ENCODE measurements around the gene BNIP2.

Gene BNIP2

DNA sequence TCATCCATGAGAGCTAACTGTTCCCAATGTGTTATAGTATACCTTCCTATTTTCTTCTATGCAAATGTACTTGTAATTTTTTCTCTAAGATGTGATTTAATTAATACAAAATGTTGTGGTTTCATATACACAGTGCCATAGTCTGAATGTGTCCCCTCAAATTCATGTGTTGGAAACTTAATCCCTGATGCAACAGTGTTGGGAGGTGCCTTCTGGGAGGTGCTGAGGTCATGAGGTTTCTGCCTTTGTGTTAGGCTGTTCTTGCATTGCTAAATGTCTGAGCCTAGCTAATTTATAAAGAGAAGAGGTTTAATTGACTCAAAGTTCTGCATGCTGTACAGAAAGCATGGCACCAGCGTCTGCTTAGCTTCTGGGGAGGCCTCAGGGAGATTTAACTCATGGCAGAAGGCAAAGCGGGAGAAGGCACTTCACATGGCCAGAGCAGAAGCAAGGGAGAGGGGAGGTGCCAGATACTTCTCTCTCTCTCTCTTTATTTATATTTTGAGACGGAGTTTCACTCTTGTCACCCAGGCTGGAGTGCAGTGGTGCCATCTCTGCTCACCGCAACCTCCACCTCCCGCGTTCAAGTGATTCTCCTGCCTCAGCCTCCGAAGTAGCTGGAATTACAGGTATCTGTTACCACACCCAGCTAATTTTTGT, 34.7 kb upstream of the BNIP2 start:
- Histone ChIP-seq H3K4me3 (ENCODE audit: low read depth, low read length) (no peak overlapping the region), H2AFZ (no peak overlapping the region), H3K4me1 (no peaks in the 10 kb centered on the region), H3K4me2 (ENCODE audit: low read length) (no peak overlapping the region), H3K27me3 (ENCODE audit: control insufficient read depth, insufficient read depth, low read length) (no peaks in the 10 kb centered on the region), H3K36me3 (ENCODE audit: control insufficient read depth, insufficient read depth, low read length) (no peaks in the 10 kb centered on the region), H3K9me3 (ENCODE audit: control insufficient read depth, low read length) (no peaks in the 10 kb centered on the region), H3K27ac (no peak overlapping the region), H3K79me2 (no peaks in the 10 kb centered on the region), H3K9ac (no peak overlapping the region)
- TF ChIP-seq, protein P1, sequence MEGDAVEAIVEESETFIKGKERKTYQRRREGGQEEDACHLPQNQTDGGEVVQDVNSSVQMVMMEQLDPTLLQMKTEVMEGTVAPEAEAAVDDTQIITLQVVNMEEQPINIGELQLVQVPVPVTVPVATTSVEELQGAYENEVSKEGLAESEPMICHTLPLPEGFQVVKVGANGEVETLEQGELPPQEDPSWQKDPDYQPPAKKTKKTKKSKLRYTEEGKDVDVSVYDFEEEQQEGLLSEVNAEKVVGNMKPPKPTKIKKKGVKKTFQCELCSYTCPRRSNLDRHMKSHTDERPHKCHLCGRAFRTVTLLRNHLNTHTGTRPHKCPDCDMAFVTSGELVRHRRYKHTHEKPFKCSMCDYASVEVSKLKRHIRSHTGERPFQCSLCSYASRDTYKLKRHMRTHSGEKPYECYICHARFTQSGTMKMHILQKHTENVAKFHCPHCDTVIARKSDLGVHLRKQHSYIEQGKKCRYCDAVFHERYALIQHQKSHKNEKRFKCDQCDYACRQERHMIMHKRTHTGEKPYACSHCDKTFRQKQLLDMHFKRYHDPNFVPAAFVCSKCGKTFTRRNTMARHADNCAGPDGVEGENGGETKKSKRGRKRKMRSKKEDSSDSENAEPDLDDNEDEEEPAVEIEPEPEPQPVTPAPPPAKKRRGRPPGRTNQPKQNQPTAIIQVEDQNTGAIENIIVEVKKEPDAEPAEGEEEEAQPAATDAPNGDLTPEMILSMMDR (IDR thresholded peaks at IDR 0.05), result no peak

DNA sequence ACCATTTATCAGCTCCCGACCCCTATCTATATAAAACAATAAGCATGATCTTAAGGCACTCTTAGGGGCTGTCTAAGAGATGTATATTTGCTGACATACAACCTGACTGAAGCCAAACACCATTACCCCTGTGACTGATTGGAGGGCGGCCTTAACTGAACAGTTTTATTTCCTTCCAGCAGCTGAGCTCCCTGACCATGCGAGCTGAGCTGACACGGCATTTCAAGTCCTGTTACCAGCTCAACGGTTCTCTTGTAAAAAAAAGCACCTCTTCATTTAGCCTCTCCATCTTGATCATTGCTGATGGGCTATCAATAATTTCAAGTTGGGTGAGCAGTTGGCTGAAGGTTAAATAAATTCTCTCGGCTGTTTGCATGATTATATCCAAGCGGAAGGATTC, 33.4 kb upstream of the BNIP2 start:
- no peak overlapping the region for H2AFZ ChIP-seq
- TF ChIP-seq, protein P1 (IDR thresholded peaks at IDR 0.05), result no peak
- H3K4me1 ChIP-seq, result no peaks in the 10 kb centered on the region

DNA sequence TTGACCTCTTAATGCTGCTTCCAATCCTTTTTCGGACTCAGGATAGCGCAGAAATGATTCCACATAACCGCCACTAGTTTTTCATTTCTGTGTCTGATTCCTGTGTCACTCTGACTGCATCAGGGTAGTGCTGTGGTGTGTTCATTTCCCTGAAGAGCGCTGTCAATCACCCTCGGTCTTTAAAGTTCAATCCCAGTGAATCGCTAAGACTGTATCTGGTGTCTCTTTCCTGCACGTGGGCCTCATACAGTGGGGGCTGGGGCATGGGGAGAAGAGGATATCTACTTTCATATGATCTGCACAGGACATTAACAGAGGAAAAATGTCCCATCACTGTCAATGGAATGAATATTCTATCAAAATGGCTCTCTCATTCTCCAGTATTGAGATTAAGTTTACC, 32.9 kb upstream of the BNIP2 start:
- no peak overlapping the region for H2AFZ ChIP-seq
- H3K36me3 ChIP-seq (ENCODE audit: control insufficient read depth, insufficient read depth, low read length), result no peaks in the 10 kb centered on the region
- TF ChIP-seq, protein P1 (IDR thresholded peaks at IDR 0.05), result no peak
- no peak overlapping the region for H3K4me2 ChIP-seq (ENCODE audit: low read length)
- H3K79me2 ChIP-seq, result no peaks in the 10 kb centered on the region
- no peak overlapping the region for H3K4me3 ChIP-seq (ENCODE audit: low read depth, low read length)
- H3K9ac ChIP-seq, result no peak overlapping the region
- H3K4me1 ChIP-seq, result no peaks in the 10 kb centered on the region
- H3K9me3 ChIP-seq (ENCODE audit: control insufficient read depth, low read length), result no peaks in the 10 kb centered on the region
- H3K27ac ChIP-seq, result no peak overlapping the region
- H3K27me3 ChIP-seq (ENCODE audit: control insufficient read depth, insufficient read depth, low read length), result no peaks in the 10 kb centered on the region

More for the DNA sequence above, 33.4 kb upstream of the BNIP2 start:
- H3K9ac ChIP-seq, result no peak overlapping the region
- H3K27ac ChIP-seq, result no peak overlapping the region
- no peak overlapping the region for H3K4me2 ChIP-seq (ENCODE audit: low read length)
- no peaks in the 10 kb centered on the region for H3K36me3 ChIP-seq (ENCODE audit: control insufficient read depth, insufficient read depth, low read length)
- no peaks in the 10 kb centered on the region for H3K9me3 ChIP-seq (ENCODE audit: control insufficient read depth, low read length)
- no peak overlapping the region for H3K4me3 ChIP-seq (ENCODE audit: low read depth, low read length)
- no peaks in the 10 kb centered on the region for H3K79me2 ChIP-seq
- no peaks in the 10 kb centered on the region for H3K27me3 ChIP-seq (ENCODE audit: control insufficient read depth, insufficient read depth, low read length)

DNA sequence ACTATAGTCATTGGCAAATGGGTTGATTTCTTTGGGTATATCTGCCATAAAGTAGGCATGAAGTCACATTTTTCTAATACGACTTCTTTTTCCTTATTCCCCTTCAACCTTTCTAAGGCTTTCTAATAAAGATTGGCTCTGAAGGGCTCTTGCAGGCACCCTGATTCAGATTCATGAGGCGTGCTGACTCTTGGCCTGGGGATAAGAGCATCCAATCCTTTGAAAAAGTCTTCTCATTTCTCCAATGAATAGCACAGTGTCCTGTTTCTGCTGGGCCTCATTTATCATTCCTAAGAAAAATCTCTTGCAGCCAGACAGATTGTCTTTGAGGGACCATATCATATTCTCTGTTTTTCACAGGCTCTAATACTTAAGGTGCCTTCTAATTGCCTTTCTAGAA, 32.3 kb upstream of the BNIP2 start:
- Histone ChIP-seq H3K4me1 (no peaks in the 10 kb centered on the region), H3K79me2 (no peaks in the 10 kb centered on the region), H3K36me3 (ENCODE audit: control insufficient read depth, insufficient read depth, low read length) (no peaks in the 10 kb centered on the region), H3K4me2 (ENCODE audit: low read length) (no peak overlapping the region), H3K9ac (no peak overlapping the region), H3K27me3 (ENCODE audit: control insufficient read depth, insufficient read depth, low read length) (no peaks in the 10 kb centered on the region), H3K9me3 (ENCODE audit: control insufficient read depth, low read length) (no peaks in the 10 kb centered on the region), H3K27ac (no peak overlapping the region), H2AFZ (no peak overlapping the region), H3K4me3 (ENCODE audit: low read depth, low read length) (no peak overlapping the region)
- TF ChIP-seq, protein P1 (IDR thresholded peaks at IDR 0.05), result no peak

DNA sequence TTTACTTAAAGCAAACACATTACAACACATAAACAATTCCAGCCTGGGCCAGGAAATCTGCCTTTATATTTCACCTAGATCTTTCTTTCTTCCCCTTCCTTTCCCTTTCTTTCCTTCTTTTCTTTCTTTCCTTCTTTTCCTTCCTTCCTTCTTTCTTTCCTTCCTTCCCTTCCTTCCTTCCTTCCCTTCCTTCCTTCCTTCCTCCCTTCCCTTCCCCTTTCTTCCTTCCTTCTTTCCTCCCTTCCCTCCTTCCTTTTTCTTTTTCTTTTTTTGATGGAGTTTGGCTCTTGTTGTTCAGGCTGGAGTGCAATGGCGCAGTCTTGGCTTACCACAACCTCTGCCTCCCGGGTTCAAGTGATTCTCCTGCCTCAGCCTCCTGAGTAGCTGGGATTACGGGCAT, 24.1 kb upstream of the BNIP2 start:
- Histone ChIP-seq H3K36me3 (ENCODE audit: control insufficient read depth, insufficient read depth, low read length) (no peaks in the 10 kb centered on the region), H3K4me3 (ENCODE audit: low read depth, low read length) (no peak overlapping the region), H3K27ac (no peak overlapping the region), H3K9ac (no peak overlapping the region), H3K9me3 (ENCODE audit: control insufficient read depth, low read length) (no peaks in the 10 kb centered on the region), H3K4me2 (ENCODE audit: low read length) (no peak overlapping the region), H3K27me3 (ENCODE audit: control insufficient read depth, insufficient read depth, low read length) (no peaks in the 10 kb centered on the region), H3K4me1 (no peaks in the 10 kb centered on the region), H2AFZ (no peak overlapping the region), H3K79me2 (no peaks in the 10 kb centered on the region)
- TF ChIP-seq, protein P1 (IDR thresholded peaks at IDR 0.05), result no peak

Data from parathyroid adenoma (tissue), 2 donors.